Spleen (tissue), 7 donors: ENCODE results near the gene MASP2.

Experiments
- POLR2A ChIP-seq, 3 donors: fragments of 450-650 bp; IDR thresholded peaks; one replicate each; pipeline ENCODE4 v1.5.1; 2017; ENCODE audit warnings: antibody characterized with exemption in 3 of 3, mild to moderate bottlenecking in 1 of 3
- POLR2AphosphoS5 ChIP-seq, 3 donors: sonication (generic); formaldehyde crosslinking; IDR thresholded peaks; one replicate each; pipeline ENCODE4 v1.5.1; 2017; ENCODE audit warnings: antibody characterized with exemption in 3 of 3
- TF ChIP-seq, protein P1 (sequence below), 11 experiments: fragments of 200-600 bp in 7 of 11; fragments of 450-650 bp in 4 of 11; sonication (generic) in 4 of 11; IDR thresholded peaks in 8 of 11; conservative IDR thresholded peaks in 3 of 11; 1 replicate in 7 of 11; 2 replicates in 4 of 11; pipeline versions ENCODE4 v1.4.0 to v1.8.0; 2016 to 2021; ENCODE audit warnings: antibody characterized with exemption in 11 of 11, inconsistent platforms in 4 of 11, mild to moderate bottlenecking in 1 of 11
- donor health status: DM: no; HTN: no; CAD: no; lungs with moderate emphysema.
- donor health status: DM: no; HTN: no; CAD: no.
- donor health status: DM: no; HTN: no; CAD: no.

DNA sequence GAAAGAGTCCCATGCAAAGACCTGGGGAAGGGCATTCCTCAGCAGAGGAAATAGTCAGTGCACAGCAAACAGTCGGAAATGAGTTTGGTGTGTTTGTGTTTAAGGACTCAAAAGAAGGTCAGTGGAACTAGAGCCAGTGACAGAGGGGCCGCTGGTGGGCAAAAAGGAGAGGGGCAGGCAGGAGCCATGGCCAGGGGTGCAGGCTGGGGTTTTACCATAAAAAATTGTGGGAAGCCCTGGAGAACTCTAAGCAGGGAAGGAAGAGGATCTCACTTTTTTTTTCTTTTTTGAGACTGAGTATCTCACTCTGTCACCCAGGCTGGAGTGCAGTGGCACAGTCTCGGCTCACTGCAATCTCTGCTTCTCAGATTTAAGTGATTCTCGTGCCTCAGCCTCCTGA lies 68.3 kb downstream of the MASP2 start:
- TF ChIP-seq, protein P1, sequence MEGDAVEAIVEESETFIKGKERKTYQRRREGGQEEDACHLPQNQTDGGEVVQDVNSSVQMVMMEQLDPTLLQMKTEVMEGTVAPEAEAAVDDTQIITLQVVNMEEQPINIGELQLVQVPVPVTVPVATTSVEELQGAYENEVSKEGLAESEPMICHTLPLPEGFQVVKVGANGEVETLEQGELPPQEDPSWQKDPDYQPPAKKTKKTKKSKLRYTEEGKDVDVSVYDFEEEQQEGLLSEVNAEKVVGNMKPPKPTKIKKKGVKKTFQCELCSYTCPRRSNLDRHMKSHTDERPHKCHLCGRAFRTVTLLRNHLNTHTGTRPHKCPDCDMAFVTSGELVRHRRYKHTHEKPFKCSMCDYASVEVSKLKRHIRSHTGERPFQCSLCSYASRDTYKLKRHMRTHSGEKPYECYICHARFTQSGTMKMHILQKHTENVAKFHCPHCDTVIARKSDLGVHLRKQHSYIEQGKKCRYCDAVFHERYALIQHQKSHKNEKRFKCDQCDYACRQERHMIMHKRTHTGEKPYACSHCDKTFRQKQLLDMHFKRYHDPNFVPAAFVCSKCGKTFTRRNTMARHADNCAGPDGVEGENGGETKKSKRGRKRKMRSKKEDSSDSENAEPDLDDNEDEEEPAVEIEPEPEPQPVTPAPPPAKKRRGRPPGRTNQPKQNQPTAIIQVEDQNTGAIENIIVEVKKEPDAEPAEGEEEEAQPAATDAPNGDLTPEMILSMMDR (IDR thresholded peaks at IDR 0.05 in 8 of 11, conservative IDR thresholded peaks at IDR 0.05 in 3 of 11) = no peak
- TF ChIP-seq POLR2A (IDR thresholded peaks at IDR 0.05) (no peak), POLR2AphosphoS5 (IDR thresholded peaks at IDR 0.05) (no peak)
